Tibial nerve (tissue), 3 donors: ENCODE data around the gene VPS37D.

Experiments used
- POLR2A ChIP-seq, 2 donors: fragments of 450-650 bp; IDR thresholded peaks; one replicate each; pipeline ENCODE4 v1.6.1; 2017; ENCODE audit warnings: antibody characterized with exemption in 2 of 2, mild to moderate bottlenecking in 2 of 2, moderate library complexity in 2 of 2
- TF ChIP-seq, protein P1 (sequence below), 5 experiments: fragments of 200-600 bp in 3 of 5; fragments of 450-650 bp in 2 of 5; sonication (generic) in 3 of 5; IDR thresholded peaks; one replicate each; pipeline ENCODE4 v1.5.1; 2016 to 2019; ENCODE audit warnings: antibody characterized with exemption in 5 of 5, mild to moderate bottlenecking in 3 of 5, moderate library complexity in 2 of 5

- no peak for TF ChIP-seq POLR2A (IDR thresholded peaks at IDR 0.05)
- TF ChIP-seq, protein P1, sequence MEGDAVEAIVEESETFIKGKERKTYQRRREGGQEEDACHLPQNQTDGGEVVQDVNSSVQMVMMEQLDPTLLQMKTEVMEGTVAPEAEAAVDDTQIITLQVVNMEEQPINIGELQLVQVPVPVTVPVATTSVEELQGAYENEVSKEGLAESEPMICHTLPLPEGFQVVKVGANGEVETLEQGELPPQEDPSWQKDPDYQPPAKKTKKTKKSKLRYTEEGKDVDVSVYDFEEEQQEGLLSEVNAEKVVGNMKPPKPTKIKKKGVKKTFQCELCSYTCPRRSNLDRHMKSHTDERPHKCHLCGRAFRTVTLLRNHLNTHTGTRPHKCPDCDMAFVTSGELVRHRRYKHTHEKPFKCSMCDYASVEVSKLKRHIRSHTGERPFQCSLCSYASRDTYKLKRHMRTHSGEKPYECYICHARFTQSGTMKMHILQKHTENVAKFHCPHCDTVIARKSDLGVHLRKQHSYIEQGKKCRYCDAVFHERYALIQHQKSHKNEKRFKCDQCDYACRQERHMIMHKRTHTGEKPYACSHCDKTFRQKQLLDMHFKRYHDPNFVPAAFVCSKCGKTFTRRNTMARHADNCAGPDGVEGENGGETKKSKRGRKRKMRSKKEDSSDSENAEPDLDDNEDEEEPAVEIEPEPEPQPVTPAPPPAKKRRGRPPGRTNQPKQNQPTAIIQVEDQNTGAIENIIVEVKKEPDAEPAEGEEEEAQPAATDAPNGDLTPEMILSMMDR (IDR thresholded peaks at IDR 0.05), result no peak
These were observed 33.8 kb upstream of the VPS37D start for GRCh38 chr7:73633844-73634243.
